AG09309 (cell line): ENCODE measurements around the gene LDB2.
A peak's percentile ranks its signal among the peaks of the same experiment; 100 is the strongest.

Experiments used
- DNase-seq: peaks from one replicate; pipeline ENCODE4 v3.0.0-alpha.2; 2010; ENCODE audit warnings: low read depth
- H3K4me3 ChIP-seq: 2 replicates; pipeline ENCODE4 v1.5.1; 2011; ENCODE audit warnings: mild to moderate bottlenecking, low read depth, low read length, moderate library complexity; ENCODE audit not compliant: control insufficient read depth
- TF ChIP-seq, protein P1 (sequence below): IDR thresholded peaks from 2 replicates; pipeline ENCODE4 v1.5.1; 2011; ENCODE audit warnings: mild to moderate bottlenecking, low read depth, low read length, inconsistent platforms; ENCODE audit not compliant: insufficient read depth, control insufficient read depth; ENCODE audit errors: missing control alignments

Gene LDB2

DNA sequence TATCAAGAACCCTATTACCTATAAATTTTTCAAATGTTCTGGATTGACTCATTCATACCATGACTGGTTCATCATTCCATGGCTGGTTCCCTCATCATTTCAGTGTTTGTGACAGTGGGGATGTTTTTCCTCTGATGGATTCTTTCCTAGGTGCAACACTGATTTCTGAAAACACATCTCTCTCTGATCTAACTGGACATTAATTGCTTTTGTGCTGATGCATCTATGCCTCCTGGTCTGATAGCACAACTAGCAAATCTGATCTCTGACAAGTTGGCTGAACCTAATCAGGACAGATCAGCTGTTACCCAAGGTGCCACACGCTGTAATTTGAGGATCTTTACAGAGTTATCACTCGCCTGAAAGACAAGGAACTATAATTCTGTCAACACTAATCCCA lies 140.2 kb downstream of the LDB2 start:
- H3K4me3 ChIP-seq, result no peak overlapping the region
- no peak for DNase-seq
- TF ChIP-seq, protein P1, sequence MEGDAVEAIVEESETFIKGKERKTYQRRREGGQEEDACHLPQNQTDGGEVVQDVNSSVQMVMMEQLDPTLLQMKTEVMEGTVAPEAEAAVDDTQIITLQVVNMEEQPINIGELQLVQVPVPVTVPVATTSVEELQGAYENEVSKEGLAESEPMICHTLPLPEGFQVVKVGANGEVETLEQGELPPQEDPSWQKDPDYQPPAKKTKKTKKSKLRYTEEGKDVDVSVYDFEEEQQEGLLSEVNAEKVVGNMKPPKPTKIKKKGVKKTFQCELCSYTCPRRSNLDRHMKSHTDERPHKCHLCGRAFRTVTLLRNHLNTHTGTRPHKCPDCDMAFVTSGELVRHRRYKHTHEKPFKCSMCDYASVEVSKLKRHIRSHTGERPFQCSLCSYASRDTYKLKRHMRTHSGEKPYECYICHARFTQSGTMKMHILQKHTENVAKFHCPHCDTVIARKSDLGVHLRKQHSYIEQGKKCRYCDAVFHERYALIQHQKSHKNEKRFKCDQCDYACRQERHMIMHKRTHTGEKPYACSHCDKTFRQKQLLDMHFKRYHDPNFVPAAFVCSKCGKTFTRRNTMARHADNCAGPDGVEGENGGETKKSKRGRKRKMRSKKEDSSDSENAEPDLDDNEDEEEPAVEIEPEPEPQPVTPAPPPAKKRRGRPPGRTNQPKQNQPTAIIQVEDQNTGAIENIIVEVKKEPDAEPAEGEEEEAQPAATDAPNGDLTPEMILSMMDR, result no peak

- H3K4me3 ChIP-seq, result no peak overlapping the region
Measured at GRCh38 chr4:16757080-16757521, 141.3 kb downstream of the LDB2 start.

GRCh38 chr4:16754104-16754503 lies 144.3 kb downstream of the LDB2 start:
- DNase-seq, result no peak
- H3K4me3 ChIP-seq, result no peak overlapping the region
- TF ChIP-seq, protein P1, result no peak

More at GRCh38 chr4:16757080-16757521, 141.3 kb downstream of the LDB2 start:
- no peak for DNase-seq
- TF ChIP-seq, protein P1, result no peak

DNA sequence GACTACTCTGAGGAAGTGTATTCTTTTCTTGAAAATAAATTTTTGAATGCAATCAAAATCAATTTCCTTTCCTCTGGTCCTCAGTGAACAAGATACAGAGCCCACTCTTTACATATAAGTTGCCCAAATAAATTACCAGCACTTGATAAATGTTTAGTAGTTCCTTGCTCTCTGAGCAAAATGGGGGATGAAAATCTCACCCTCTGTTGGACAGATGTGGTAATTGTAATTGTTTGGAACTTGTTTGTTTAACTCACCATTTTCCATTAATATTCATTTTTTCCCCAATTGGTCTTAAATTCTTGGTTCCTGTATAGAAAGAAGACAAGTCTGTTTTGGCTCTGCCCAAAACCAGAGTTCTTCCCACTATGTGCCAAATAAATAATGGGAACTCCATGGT lies 146.3 kb downstream of the LDB2 start:
- TF ChIP-seq, protein P1, result peak; percentile 34
- no peak overlapping the region for H3K4me3 ChIP-seq
- DNase-seq, result no peak

- no peak for DNase-seq
- TF ChIP-seq, protein P1, result no peak
- H3K4me3 ChIP-seq, result no peak overlapping the region
Measured at GRCh38 chr4:16750882-16751642, 147.4 kb downstream of the LDB2 start.

DNA sequence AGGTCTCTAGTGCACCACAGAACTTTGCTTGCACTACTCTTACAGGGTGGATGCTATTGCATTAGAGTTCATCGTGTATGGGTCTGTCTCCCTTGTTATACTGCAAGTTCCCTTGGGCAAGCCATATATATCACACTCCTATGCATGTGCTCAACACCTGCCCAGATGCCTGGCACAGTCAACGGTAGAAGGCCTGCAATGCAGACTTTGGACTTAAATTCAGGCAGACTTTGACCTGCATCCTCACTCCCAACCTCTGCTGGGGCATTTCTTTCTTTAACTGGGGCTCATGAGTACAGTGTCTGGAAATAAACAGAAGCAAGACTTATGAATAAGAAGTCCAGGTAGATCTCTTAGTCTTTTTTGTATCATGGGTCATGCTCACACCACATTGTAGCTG lies 148.2 kb downstream of the LDB2 start:
- TF ChIP-seq, protein P1, result no peak
- DNase-seq, result no peak

More for the DNA sequence above, 148.2 kb downstream of the LDB2 start:
- H3K4me3 ChIP-seq, result no peak overlapping the region
